ENCODE results near the gene LAMA1. TPM values are rescaled to one million over a fixed set of nuclear protein-coding genes. Genes with fewer than 3 reads are reported as not detected.

Gene LAMA1
- polyA plus RNA-seq, 3 donors: 75.5 to 88.1 (median 77.7) TPM

DNA sequence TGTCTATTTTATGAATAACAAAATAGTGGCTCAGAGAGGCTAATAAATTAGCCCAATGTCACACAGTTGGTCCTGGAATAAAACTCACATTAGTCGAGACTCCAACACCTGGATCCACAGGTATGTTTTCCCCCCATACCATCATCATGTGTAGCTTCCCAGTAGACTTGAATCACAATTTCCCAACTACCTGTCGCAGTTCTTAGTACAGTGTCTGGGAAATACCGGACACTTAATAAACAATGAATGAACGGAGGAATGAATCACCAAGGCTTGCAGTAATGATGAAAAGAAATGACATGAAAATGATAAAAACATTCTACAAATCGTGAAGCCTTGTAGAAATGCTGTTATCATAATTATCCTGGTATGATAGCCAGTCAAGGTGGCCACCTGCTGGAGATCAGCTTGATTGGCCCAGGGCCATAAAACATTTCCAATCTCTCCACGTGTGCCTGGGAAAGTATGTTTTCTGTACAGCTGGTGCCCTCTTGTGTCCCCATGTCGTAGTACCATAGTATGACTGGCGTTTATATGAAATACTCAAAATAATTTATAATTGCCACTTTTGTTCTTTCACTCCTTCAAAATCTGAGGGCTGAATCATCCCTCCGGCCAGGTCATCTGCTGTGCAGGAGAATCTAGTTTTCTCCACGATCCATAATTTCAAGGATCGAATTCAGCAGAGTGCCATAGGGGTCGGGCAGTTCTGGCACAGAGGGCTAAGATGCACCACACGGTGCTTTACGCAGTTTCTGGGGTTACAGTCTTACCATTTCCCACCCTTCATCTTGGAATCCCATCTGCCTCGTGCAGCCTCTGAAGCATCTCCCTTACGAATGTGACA, 95.4 kb downstream of the LAMA1 start:
- peak in 2 of 11 donors; percentile 13 to 14 for DNase-seq (ENCODE audit: extremely low read depth in 1 of 11, low read depth in 9 of 11, low spot score in 4 of 11)

DNA sequence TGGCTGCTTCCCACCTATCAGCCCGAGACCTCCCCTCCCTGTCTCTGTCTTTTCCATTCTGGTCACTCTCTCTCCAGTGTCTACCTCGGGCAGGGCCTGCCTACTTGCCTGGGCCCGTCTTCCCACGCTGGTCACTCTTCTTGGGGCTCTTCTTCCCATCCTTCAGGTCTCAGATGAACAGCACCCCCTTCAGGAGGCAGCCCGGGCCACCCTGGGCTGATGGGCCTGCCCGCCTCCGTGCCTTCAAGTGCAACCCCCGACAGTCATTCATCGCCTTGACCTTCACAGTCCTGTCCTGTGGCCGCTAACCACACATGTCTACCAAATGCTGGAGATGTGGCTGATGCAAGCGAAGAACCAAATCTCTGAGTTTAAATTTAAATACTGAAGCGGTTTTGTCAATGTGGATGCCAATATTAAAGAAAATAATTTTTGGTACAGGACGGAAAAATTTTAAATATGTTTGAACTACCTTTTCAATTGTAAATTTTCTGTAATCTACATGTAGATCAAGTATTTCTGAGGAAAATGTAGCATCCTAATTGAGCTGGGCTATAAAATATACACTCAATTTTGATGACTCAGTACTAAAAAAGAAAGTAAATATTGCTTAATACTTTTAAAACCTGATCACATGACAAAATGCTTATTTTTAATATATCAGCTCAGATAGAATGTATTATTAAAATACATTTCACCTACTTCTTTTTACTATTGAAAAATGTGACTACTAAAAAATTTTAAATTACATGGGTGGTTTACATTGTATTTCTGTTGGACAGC, 96.4 kb downstream of the LAMA1 start:
- DNase-seq (ENCODE audit: extremely low read depth in 1 of 11, low read depth in 9 of 11, low spot score in 4 of 11): no peak

DNA sequence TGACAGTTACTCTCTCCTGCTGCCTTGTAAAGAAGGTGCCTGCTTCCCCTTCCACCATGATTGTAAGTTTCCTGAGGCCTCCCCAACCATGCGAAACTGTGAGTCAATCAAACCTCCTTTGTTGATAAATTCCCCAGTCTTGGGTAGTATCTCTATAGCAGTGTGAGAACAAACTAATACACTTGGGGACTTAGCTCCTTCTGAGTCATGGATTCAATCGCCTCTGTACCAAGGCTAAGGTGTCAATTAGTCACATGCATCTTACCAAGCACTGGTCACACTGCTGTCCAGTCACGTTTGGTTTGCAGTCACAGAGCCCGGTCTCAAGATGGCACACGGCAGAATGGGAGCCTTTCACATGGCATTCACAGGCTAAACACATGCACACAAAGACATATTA, 100.6 kb downstream of the LAMA1 start:
- DNase-seq (ENCODE audit: extremely low read depth in 1 of 11, low read depth in 9 of 11, low spot score in 4 of 11): no peak

DNA sequence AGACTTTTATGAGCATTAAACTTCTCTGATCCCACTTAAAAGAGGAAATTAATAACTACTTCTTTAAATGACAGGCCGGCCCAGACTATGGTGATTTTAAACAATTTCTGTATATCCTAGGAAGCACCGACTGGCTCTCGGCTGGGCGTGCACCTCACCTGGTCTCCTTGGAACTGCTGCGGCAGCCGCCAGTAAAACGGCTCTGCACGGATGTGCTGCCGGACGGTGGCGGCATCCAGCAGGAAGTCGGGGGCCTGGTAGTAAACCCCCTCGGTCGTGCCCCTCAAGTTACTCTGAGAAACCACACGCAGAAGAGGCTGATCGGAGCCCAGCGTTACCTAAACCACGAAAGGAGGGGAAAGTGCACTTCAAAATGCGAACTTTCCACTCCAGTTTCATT, 106.5 kb downstream of the LAMA1 start:
- no peak for DNase-seq (ENCODE audit: extremely low read depth in 1 of 11, low read depth in 9 of 11, low spot score in 4 of 11)

DNA sequence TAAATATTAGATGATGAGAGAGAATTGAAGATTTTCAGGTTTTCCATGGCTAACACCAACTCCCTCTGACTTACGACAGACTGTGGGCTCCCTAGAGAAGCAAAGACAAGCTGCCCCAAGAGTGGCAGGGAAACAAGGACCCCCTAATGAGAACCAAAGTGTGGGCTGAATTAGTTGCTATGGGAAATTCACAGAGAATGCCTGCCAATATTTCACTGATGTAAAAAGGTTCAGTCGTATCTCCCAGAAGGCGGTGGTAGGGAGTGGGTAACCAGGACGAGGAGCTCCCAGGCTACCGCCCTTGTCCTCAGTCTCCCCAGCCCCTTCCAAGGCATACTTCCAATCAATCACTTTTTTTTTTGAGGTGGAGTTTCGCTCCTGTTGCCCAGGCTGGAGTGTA, 113.6 kb downstream of the LAMA1 start:
- DNase-seq (ENCODE audit: extremely low read depth in 1 of 11, low read depth in 9 of 11, low spot score in 4 of 11): no peak

DNA sequence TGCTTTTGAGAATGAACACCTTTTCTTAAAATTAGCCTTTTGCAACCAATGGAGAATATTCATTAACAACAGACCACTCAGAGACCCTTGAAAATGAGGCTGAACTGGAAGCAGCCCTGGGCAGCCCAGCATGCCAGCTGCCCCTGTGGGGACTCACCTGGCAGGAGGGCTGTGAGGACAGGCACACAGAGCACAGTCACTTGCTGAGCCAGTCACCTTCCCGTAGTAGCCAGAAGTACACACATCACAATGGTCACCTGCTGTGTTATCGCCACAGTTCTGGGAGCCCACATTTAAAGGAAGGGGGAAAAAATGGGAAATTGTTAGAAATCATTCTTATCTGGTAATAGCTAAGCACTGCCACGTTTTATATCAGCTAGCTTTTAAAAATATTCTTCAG, 115.5 kb downstream of the LAMA1 start:
- DNase-seq (ENCODE audit: extremely low read depth in 1 of 11, low read depth in 9 of 11, low spot score in 4 of 11): no peak

DNA sequence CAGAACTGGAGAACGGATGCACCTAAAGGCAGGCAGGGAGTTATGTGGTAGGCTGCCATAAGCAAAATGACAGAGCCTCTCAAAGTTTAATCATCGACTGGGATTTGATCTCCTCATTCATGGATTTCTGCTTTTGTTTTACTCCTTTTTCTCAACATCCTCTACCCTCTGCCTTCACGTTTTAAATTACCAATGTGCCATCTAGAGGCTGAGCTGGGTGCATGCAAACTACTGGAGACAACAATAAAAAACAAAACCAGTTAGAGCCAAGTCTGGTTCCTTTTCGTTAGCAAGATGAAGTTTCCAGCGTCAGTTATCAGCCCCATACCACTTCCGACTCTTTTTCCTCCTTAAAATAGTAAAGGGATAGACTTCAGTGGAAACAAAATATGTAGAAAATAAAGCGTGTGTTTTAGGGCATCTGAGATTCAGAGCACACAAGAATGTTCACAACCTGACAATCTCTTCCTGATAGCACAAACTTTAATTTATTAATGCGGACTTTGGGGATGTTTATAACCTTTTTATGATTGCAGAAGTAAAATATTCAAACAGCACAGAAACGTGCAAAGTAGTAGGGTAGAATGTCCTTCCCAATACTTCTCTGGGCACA, 117.0 kb downstream of the LAMA1 start:
- DNase-seq (ENCODE audit: extremely low read depth in 1 of 11, low read depth in 9 of 11, low spot score in 4 of 11): peak in 4 of 11 donors; percentile 5 to 27 (median 18)

DNA sequence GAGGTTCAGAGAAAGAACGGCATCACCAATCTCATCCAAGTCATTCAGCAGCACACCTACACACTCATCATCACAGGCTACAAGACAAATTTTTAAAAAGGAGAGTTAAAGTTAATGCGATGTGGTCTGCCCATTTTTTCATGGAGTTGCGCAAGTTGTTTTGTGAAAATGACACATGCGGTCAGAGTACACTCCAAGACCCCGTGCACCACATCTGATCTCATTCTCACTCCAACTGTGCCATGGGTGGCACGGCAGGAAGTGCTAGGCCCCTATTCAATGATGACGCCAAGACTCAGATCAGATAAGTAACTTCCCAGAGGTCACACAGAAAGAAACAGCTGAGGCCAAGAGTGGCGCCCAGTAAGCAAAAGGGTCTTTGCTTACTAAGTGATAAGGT, 119.8 kb downstream of the LAMA1 start:
- no peak for DNase-seq (ENCODE audit: extremely low read depth in 1 of 11, low read depth in 9 of 11, low spot score in 4 of 11)

DNA sequence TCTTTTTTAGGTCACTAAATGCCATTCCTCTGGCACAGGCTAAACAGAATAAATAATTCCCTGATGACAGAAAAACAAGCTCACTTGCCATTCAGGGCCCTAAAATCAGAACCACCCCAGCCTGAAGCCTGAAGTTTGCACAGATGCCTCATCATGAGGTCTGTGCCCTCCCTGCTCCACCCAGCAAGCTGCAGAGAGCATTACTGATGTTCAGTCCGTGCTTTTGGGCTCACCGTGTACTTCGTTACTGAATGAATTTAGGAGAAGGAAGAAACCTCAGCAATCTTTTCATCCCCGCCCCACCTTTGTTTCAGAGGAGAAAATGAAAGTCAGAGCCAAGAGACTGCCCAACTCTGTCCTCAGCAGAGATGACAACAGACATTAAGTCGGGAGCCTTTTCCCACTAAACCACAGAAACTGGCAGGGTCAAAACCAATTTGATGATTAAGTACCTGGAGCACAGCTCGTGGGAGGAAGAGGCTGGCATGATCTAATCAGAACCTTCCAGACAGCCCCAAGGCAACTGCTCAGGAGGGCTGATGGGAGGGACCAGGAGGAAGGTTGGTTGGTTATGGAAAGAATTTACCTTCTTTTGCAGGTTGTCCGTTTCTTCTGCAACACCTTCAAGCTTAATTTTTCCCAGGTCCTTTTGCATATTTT, 122.7 kb downstream of the LAMA1 start:
- no peak for DNase-seq (ENCODE audit: extremely low read depth in 1 of 11, low read depth in 9 of 11, low spot score in 4 of 11)

DNA sequence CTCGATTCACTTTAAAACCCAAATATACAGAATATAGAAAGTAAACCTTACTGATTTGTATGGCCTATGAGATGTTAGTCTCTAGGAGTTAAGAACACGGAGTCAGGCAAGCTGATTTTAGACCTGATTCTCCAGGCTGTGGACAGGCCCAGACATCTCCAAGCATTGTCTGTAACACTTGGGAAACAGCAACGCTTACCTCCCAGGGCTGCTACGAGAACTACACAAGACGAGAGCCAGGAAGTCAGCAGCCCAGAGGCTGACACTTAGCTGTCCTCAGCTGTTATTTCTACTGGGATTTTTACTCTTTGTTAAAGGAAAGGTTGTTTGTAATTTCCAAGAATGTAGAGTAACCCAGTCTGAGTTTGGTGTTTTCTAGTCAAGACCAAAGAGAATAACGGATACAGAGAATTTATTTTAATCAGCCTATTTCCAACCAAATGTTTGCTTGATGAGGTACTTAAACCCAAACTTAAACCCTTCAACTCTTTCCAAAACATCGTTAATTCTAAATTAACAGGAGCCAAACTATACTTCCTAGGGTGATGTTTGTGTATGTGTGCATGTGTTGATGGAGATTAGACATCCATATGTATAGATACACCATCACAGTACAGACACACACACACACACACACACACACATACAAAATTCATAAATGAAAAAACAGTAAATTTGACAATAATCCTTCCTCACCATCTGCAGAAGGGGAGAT, 123.4 kb downstream of the LAMA1 start:
- no peak for DNase-seq (ENCODE audit: extremely low read depth in 1 of 11, low read depth in 9 of 11, low spot score in 4 of 11)

DNA sequence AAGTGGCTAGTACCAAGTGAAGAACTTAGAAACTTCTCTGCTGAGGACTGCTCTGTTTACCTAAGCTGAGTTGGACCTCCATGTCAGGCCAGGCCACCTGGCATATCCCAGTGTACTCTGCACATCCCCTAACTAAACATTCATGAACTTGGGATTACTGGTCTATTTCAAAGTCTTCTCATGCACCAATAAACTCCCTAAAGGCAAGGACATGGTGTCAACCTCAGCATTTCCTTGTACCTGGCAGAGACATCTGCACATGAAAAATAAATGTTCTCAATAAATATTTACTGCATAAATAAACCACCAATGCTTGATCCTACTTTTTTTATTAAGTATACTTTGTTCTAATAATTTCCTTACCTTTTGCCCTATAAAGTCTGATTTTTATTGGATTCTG, 124.8 kb downstream of the LAMA1 start:
- no peak for DNase-seq (ENCODE audit: extremely low read depth in 1 of 11, low read depth in 9 of 11, low spot score in 4 of 11)

DNA sequence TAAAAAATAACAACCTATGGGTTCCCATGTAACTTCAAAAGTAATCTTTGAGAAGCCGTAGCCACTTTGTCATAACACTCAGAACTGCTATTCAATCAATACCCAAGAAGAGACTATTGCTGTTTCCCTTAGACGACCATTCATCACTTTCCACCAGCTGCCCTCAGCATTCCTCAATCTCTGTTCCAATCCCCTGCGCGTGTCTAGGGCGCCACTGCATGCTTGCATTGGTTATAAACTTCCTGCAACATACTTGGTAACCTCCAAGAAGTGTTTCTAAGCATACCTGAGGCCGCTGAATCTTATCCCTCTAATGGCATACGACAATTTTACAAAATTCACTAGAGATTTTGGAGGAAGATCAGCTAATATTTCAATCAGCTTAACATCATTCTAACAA, 134.2 kb downstream of the LAMA1 start:
- no peak for DNase-seq (ENCODE audit: extremely low read depth in 1 of 11, low read depth in 9 of 11, low spot score in 4 of 11)

DNA sequence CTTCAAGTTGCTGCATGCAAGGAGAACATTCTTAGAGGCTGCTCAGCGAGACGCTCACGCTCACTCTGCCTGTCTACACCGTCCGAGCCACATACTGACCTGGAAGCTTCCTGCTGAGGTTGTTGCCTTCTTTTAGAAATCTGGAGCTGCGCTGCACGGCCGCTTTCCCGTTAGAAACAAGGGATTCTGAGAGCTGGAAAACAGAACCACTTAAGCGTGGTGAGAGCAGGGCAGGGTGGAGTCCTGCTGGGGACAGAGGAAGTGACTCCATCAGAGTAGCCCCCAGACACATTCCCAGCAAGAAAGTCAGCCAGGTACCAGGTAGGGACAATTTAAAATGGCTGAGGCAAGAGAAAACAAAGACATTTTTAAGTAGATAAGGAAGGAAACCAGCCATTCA, 135.2 kb downstream of the LAMA1 start:
- no peak for DNase-seq (ENCODE audit: extremely low read depth in 1 of 11, low read depth in 9 of 11, low spot score in 4 of 11)

DNA sequence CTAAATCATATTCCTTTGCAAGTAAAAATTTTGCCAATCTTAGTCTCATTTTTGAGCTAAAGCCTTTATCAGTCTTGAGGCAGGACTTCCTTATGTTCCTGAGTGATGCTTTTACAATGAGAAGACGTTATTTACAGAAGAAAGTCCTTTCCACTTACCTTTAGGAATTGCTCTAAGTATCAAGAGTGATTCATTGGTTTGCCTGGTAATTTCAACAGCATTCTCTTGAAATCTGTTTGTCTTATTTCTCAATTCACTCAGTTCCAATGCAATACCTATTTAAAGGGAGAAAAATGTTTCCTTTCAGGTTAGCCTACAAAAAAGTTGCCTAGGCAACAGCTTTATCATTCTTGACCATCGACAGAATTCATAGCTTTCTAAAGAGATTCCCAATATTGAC, 137.2 kb downstream of the LAMA1 start:
- no peak for DNase-seq (ENCODE audit: extremely low read depth in 1 of 11, low read depth in 9 of 11, low spot score in 4 of 11)

DNA sequence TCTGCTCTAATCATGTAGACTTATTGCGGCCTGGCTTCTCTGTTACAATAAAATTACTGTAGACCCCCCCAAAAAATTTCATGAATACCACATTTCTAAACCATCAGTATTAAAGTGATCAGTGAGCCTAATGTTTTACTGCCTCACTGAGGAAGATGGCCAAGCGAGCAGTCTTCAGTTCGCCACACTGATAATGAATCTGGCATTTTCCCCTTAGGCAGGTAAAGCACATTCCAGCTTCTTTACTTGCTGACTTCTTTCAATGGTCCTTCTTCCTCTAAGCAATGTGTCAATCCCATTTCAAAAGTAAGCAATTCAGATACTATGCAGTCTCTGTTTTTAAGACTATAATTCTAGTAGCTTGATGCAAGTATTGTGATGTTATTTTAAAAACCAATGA, 137.6 kb downstream of the LAMA1 start:
- DNase-seq (ENCODE audit: extremely low read depth in 1 of 11, low read depth in 9 of 11, low spot score in 4 of 11): no peak

DNA sequence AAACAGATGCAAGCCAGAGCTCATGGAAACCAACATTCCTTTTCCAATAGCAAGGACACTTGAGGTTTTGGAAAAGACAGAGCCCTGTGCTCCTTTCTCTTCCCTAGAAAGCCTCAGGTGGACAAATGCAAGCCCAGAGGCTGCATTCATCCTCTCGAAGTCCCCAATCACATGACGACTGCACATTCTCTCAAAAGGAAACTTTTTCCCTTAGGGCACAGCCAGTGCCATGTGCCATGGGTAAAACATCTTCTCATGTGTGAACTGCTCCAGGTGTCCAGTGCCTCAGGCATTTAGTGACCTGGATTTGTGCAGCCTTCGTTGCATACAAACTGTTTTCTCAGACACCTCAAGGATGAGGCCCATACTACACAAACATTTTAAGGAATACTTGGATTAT, 140.7 kb downstream of the LAMA1 start:
- no peak for DNase-seq (ENCODE audit: extremely low read depth in 1 of 11, low read depth in 9 of 11, low spot score in 4 of 11)

DNA sequence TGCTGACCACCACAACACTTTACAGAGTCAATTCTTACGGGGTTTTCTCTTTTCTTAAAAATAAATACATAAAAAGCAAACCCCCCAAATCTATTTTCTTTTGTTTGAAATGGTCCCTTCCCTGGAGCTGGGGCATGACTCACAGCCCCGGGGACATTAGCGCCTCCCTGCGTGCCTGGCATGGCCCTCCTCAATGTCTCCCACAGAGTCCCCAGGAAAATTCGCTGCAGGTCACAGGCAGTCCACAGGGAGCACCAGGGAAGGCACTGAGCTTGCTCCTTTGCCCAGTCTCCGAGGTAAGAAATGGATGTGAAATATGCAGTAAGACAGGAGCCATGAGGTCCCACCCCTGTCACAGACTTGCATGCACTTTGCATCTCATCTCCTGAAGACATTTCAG, 142.5 kb downstream of the LAMA1 start:
- DNase-seq (ENCODE audit: extremely low read depth in 1 of 11, low read depth in 9 of 11, low spot score in 4 of 11): no peak

DNA sequence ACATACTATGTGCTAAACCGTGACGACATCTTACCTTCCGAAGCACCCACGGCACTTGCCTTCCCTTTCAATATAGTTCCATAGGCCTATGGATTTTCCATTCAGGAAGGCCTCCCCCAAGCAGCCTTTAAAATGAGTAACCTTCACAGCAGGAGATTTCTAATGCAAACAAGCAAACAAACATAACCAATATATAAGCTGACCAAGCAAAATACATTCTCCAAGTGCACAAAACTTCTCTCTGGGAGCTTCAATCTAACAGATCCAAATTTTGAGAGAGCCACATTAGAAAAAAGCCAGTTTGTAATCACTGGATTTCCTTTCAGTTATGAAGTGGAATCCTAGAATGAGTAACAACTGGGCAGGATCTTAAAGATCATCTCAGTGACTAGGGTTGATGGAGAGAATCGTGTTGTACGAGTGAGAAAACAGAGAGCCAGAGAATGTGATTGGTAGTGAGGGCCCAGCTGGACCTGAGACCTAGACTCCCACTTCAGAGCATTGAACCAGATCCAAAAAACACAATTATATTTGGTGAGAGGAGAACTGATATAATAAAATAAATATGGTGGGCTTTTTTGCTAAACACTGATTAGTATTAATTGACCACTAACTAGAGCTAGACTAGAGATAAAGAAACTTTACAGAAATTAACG, 145.6 kb downstream of the LAMA1 start:
- no peak for DNase-seq (ENCODE audit: extremely low read depth in 1 of 11, low read depth in 9 of 11, low spot score in 4 of 11)
